IPS-NIHi7 (cell line): ENCODE measurements around the gene PKNOX2.

Experiments used
- DNase-seq: peaks from one replicate; pipeline ENCODE4 v3.0.0; 2012; ENCODE audit warnings: mixed read lengths; ENCODE audit errors: extremely low spot score

PKNOX2 gene

DNA sequence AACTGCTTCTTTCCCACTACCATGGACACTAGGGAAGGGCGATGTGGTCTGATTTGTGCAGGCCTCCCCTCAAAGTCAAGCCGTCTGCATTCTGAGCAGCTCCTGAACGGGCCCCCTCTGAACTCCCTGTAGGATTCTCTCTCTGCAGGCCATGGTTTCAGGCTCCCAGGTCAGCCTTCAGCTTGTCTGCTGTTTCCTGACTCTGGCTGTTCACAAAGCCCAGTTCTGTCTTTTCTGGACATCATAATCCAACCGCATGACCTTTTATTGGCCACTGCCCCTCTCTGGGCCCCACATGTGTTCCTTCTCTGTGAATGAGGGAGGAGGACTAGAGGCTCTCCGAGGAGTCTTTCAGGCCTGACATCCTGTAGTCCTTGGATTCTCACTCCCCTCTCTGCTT is 170.6 kb downstream of the PKNOX2 start:
- DNase-seq, result no peak

DNA sequence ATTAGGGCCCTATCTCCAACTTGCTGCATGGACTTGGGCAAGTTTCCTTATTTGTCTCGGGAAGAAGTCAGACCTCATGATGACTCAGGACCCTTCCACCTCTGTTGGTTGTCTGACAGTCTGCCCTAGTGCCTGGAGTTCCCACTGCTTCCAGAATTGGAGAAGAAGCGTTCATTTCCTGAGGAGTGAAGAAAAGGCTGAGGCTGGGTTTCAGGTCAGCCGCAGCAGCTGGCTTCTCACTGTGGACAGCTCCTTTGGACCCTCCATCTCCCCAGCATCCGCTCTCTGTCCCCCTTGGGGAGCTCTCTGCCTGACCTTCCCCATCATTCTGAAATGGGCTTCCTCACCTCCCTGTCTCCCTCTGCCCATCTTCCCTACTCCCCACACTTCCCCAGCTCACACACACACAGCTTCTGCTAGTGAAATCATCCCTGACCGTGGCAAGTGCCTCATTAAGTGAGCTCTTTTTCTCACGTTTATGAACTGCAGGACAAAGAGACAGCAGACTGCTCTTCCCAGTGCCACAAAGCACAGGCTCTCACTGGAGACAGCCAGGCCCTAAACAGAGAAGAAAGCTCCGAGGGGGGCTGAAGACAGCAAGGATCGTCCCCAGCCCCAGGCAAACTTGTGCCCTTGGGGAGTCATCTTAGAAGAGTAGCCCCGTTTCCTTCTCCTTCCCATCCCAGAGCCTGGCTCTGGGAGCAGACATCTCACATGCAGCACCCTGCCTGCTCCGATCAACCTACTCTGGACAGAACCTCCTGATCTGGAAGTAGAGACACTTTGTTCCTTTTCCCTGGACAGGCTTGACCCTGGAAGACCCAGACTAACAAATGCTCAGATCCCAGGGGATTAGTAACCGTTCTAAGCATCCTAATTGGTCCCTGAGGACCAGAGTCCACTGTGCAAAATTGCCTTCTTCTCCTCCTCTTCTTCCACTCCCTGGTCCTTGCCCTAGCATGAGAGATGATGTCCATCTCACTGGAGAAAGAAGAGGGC is 173.6 kb downstream of the PKNOX2 start:
- DNase-seq, result no peak

DNA sequence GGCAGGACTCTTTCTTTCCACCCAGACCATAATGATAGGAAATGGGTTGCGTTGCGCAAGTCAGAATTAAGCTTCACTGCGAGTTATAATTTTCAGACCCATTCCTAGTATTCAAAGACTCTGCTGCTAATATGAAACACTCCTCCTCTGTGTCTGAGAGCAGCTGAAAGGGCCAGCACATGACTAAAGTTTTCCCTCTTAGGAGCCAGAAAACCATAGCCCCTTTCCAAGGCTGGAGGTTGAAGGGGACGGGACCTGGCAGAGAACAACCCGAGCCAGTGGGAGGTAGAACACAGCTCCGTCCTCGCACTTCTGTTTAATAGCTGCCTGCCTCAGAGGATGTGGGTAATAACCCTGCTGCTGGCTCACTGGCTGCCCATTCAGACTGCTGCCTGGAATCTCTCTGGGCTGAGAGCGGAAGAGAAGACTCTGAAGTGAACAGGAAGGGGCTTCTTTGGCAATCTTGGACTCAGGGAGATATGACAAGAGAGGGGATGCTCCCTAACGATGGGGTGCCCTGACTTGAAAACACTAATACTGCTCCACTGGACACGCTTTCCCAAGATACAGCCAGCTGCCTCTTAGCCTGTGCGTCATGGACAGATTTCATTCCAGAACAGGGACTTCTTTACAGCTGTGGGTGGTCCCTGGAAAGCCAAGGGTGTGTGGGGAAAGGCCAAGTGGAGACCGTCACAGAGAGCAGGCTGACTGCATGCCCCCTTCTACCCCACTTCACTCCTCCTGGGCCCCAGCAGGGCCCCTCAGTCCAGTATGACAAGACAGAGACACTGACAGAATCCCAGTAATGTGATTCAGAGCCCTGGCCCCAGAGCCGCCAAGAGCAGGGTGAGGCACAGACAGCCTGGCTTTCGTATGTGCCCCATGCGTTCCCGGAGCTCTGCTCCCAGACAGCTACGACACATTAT is 174.6 kb downstream of the PKNOX2 start:
- DNase-seq, result no peak

DNA sequence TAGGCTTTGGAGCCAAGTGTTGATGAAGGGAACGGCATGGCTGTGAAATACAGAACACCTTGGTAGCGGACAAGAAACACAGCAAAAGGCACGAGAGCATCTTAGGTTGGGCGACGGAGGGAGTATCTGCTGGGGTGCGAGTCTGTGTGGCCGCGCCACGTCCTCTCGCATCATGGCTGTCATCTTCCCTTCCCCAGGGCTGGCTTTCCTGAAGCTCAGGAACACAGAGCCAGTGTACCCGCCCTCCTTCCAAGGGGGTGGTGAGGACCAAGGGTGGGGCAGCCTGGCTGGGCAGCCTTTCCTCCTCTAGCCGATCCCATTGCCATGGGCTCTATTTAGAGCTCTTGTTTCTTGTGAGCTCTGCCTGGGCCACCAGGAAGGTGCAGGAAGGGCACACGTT is 177.1 kb downstream of the PKNOX2 start:
- no peak for DNase-seq

DNA sequence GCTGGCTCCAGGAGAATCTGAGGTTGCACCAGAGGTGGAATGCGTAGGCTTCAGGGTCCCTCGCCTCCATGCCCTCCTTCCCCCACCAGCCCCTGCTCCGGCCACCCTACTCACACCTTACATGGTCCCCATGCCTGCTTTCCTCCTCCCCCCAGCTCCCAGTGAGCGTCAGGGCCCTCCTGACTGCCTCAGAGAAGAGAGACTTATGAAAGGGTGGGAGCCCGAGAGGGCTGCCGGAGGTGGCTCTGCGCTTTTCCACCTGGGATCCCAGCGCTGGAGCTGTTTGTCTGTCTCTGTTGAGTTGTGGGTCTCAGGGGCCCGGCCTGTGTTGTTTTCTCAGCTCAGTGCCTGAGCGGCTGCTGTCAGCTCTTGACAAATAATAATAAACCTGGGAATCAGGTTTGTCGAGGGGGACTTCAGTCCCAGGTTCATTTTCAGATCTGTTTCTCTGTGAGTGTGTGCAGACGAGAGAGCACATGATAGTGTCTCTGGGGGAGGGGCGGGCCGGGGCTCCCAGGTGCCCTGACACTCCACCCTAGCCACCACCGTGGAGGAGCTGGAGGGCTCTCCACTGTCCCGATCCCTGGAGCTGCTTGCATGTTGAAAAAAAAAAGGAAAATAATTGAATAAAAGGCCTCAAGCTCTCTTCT is 177.9 kb downstream of the PKNOX2 start:
- no peak for DNase-seq

DNA sequence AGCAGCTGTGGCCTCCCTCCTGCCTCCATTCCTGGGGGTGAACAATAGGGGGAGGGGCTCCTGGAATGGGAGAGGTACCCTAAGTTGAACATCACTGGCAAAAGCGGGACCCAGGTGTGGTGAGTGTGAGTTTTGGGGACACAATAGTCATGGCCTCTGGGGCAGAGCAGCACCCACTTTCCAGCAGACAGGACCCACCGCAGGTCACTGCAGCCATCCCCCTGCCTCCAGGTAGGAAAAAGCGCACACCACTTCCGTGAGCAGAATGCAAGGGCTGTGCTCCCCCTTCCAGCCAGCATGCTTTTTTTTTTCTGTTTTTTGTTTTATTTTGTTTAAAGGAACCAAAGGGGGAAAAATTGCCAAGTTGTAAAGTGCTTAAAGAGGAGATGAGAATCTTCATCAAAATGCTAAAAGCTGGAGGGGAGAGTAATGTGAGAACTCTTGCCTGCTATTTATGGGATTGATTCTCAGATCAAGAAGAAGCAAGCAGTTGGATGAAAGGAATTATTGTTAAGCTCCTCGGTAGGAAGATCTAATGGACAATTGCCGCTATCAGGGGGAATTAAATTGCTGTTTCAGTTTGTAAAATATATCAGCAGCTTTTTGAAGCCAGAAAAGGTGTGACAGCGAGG is 178.7 kb downstream of the PKNOX2 start:
- no peak for DNase-seq

DNA sequence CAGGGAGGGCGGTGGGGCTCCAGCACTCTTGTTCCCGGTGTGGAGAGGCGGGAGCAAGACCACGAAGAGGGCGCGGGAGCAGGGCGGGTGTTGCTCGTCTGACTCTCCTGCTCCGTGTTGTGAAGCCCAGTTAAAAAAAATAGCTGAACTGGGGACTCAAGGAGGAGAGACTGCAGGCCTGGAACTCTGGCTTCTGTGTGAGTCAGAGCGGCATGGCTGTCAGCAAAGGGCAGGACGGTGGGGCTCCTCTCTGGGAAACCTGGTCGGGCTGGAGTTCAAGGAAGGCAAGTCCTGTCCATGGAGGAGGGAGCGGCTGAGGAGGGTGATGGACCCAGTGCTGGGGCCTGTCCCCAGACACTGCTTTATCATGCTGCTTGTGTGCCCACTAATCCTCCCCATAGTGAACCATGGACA is 179.2 kb downstream of the PKNOX2 start:
- peak; percentile 55 for DNase-seq

DNA sequence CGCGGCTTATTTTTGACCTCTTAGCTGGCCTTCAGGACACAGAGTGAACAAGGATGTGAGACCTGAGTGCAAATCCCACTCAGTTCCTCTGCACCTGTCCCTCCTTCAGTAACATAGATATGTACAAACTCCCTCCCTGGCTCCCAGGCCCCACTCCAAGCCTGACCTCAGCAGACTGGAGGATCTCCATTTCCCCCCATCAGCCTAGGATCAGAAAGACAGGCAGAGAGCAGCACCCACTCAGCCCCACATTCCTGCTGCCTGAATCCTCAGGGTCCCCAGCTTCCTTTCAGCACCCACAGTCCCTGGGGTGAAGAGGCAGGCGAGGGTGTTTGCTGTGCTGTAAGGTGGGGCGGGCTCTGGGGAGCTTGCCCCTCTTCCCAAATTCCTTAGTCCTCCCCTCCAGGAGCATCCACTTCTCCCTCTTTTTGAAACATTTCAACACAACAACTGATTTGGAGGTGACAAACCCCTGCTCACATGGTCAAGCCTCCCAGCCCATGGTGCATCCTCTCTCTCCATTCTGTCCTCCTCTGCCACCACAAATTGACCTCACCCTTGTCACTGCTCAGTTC is 180.4 kb downstream of the PKNOX2 start:
- no peak for DNase-seq

DNA sequence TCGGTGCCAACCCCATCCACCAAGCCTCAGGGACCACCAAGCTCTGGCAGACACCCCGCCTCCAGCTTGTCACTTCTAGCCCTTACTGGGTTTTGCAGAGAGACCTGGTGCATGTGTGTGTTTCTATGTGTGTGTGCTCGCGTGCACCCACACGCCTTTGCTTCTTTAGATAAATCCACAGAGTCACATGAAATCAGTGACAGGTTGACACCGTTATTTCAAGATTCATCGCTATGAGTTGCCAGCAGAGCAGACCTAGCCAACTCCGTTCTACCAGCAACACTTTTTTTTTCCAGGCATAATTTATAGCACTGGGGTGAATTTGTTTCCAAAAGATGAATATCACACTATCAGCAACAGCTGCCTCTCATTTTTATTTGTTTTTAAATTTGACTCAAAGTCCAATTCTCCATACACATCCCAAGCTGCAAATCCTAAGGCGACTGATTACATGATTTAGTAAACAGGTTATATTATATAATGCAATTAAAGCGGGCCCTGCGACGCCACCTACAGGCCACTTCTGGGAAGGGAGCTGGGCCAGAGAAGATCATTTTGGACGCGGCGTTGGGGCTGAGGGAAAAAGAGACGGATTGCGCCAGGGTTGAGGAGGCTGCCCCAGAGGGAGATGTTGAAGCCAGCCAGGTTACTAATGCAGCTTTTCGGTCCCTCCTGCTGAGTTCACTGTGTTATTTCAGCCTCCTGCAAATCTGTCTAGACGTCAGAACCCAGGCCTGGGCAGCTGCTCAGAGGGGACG is 181.0 kb downstream of the PKNOX2 start:
- peak; percentile 88 for DNase-seq

DNA sequence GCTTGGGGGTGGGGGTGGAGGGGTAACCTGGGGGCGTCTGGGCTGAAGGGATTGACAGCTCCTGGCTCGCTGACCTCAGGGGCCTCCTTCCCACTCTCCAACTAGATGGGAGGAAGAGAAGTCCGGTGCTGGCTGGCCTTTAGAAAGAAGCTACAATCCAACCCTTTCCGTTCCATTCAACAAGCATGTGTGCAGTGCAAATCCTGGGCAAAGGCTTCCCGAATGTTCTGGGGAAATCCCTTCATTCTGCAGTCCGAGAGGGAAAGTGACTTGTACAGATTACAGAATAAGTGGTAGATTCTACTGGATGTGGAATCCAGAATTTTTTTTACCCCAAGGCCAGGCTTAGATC is 181.6 kb downstream of the PKNOX2 start:
- no peak for DNase-seq

DNA sequence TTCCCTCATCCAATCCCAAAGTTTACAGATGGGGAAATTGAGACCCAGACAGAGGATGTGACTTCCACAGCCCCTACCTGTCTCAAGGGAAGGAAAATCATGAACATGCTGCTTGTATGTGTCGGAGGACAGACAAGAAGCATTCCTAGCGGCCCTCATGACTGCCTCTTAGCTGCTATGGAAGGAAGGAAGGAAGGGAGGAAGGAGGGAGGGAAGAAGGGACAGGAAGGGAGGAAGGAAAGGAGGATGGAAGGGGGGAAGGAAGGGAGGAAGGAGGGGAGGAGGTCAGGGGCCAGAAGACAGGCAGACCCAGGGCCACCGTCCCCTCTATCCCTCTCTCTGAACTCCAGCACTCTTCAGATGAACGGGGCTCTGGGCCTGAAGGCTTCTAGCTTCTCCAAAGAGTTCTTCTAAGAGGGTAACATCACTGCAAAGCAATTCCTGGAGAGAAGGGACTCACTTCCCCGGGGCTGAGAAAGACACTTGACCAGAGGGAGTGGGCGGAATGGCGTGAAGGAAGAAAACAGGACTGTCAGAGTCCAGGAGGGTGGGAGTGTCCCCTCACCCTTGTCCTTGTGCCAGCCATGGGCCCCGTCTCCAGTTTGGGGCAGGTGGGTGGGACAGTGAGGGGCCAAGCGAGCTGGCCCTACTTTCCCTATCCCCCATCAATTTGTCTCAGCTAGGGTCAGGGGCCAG is 182.2 kb downstream of the PKNOX2 start:
- DNase-seq, result no peak

DNA sequence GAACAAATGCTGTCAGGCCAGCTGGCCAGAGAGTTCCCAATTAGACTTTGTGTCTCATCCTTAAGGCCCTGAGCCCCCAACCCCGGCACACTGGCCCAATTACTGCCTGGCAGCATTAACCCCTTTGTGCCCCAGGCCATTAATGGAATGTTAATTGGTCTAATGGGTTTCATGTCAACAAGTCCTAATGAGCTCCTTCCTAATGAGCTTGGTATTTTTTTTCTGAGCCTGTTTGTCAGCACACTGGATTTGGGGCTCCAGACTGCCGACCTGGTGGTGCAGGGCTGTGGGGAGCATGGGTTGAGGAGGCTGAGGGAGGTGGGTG is 182.7 kb downstream of the PKNOX2 start:
- DNase-seq, result no peak

DNA sequence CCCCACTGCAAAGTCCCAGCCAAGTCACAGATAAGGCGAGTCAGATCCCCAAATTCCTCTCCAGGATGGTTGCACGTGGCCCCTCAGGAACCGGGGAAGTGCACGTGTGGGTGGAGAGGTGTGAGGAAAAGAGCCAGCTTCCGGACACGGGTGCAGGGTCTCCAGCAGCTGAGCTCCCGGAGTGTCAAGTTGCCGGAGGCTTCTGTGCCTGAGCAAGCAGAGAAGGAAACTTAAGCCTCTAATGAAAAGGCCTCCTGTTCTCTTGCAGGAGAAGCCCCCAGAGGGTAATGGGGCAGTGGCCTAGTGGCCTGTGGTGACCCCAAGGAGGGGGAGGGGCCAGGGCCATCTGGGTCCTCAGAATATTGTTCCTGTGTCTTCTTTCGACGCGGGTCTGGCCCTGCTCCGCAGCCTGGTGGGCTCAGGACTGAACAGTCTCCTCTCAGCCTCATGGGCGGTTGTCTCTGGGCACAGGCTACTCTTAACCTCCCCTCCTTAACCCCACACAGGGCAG is 183.6 kb downstream of the PKNOX2 start:
- no peak for DNase-seq

DNA sequence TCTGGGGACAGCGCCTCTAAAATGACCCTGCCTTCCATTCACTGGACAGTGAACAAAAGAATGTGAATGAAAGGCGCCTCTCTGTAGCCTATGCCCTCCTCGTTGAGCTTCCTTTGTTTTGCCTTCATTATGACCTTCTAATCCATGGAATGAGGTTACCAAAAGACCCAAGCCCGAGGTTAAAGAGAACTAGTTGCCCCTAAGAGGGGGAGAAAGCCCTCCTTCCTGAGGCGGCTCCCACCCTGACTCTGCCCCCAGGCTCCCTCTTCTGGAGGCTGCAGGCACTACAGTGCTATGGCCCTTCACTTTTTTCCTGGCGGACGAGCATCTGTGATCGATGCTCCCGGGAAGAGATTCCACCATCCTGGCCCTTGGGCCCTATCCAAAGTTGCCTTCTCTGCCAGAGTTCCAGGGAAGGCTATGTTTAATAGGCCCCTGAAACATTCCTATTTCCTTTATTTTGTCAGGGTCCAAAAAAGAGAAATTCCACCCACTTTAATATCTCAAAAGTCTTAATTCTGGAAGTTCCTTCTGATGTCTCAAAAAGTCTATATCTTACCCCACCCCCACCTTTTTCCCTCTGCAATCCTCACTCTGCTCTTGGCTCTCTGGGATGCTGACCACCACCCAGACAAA is 184.2 kb downstream of the PKNOX2 start:
- peak; percentile 86 for DNase-seq

DNA sequence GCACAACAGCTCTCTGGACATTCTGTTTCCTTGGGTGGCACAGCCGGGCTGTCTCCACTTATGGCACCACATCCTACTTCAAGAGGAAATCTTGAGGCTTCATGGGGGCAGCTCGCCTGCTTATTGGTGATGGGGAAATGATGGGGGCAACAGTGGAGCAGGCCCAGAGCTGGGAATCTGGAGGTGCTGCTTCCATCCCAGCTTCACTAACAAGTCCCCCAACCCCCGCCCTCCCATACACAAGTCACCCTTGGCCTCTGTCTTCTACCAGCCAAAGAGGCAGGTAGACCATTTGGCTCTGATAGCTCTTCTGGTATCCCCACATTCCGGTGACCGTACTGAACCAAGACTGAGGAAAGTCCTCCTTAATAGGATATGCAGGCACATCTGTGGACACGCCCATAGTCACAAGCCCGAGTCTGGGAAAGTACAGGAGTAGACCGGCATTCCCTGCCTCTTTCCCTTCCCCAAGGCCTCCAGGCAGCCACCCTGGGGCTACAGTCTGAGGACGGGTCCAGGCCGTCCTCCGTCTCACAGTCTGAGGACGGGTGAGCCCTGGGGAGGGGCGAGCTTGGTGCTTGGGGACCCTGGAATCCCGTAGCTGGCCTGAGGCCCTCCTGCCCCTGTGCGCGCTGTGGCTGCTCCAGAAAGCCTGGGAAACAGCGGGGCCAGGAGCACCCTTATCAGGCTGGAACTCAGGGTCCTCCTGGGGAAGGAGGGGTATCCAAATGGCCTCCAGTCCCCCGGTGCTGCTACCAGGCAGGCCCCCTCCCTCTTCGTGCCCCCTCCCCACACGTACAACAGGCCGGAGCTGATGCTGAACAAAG is 185.9 kb downstream of the PKNOX2 start:
- no peak for DNase-seq

DNA sequence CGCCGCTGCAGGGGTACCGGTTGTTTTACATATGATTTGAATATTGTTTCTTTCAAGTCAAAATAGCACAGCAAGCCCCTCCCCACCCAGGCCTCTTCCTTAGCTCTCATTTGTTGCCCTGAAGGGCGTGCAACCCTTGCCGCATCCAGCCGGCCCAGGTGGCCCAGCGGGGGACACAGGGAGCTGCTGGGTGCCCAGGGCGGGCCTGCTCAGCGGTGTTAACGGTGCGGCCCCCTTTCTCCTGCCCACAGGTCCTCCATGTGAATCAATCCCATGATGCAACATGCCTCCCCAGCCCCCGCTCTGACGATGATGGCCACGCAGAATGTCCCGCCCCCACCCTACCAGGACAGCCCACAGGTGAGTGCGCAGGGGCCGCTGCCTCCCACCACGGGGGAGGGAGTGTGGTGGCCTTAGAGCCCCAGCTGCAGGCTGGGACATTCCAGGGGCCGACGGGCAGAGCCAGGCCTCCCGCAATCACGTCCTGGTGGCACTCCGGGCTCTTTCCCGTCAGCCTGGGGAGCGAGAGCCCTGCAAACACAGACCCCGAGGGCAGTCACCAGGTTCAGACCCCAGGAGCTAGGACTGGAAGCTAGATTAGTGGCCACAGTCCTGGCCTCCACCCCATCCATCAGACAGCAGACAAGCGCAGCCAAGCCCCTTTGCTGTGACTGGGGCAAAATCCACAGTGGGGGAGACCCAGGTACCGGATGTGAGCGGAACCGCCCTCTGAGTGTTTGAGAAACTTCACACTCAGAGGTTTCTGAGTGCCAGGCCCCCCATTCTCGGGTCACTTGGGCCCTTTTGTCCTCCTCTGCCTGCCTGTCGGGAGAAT is 186.7 kb downstream of the PKNOX2 start:
- no peak for DNase-seq

DNA sequence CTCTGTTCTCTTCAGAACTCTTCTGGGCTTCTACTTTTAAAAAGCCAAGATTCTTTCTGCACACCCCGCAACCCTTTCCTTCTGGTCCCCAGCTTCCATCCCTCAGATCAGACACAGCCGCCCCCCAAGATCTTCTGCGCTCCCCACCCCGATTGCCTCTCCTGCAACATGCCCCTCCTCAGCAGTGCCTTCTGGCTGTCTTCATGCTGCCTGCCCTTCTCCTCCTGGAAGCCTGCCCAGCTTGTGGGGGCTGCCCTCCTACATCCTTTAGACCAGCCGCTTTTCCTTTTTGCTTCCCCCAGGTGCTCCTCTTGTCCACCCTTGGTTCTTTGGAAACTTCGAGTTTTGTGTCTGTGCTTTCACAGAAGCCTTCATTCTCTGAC is 187.3 kb downstream of the PKNOX2 start:
- DNase-seq, result no peak

DNA sequence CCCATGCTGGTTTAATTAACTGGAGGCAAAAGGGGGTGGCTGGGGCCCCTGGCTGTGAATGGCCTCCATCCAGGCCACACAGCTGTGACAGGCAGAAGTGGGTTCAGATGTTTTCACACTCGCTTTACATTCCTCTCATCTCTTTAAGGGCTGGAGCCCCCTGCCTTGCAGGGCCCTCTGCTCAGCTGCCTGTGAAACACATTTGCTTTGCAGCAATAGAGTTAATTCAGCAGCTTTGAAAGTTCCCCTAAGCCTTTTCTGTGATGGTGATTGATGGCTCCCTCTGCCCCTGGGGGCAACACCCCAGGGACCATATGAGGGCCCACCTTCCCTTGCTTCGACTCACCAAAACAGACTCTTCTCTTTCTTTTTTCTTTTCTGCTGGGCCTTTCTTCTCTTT is 192.2 kb downstream of the PKNOX2 start:
- DNase-seq, result no peak
